A673 (cell line): Measurements from ENCODE around the gene SH3GL2. TPM values are rescaled to one million over a fixed set of nuclear protein-coding genes. Genes with fewer than 3 reads are reported as not detected.

Experiments used
- BruUV-seq: library from RNA; stranded (reverse); fragments of 400-500 nt; replicated peaks from 2 replicates; lab custom pipeline; 2021; lab: Mats Ljungman, UMichigan
- CTCF ChIA-PET: fragments of 300-600 bp; sonication (Branson Sonifier 250); formaldehyde crosslinking; loops from one replicate; lab custom pipeline; 2022; ENCODE audit warnings: antibody characterized with exemption; lab: Charles Lee
- POLR2A ChIA-PET: fragments of 300-600 bp; sonication (Branson Sonifier 250); formaldehyde crosslinking; loops from one replicate; lab custom pipeline; 2022; ENCODE audit warnings: antibody characterized with exemption; ENCODE audit not compliant: low non-redundant PET; lab: Charles Lee
- DNase-seq: peaks from one replicate; pipeline ENCODE4 v3.0.0-alpha.2; 2015; ENCODE audit warnings: low spot score
- H3K27ac ChIP-seq: fragments of 200-600 bp; sonication (generic); 2 replicates; pipeline ENCODE4 v1.5.1; 2016; ENCODE audit warnings: mixed run types, low read depth, mild to moderate bottlenecking, mixed read lengths, antibody characterized with exemption, low read length; ENCODE audit not compliant: poor library complexity, severe bottlenecking
- H3K27me3 ChIP-seq: fragments of 200-600 bp; sonication (generic); replicated peaks from 2 replicates; pipeline ENCODE4 v1.6.1; 2017; ENCODE audit warnings: mixed run types, low read depth, mild to moderate bottlenecking, mixed read lengths, antibody characterized with exemption, low read length; ENCODE audit not compliant: insufficient read depth, poor library complexity
- H3K36me3 ChIP-seq: fragments of 200-600 bp; sonication (generic); 2 replicates; pipeline ENCODE4 v1.6.1; 2016; ENCODE audit warnings: mixed run types, mild to moderate bottlenecking, mixed read lengths, antibody characterized with exemption, low read length; ENCODE audit not compliant: insufficient read depth, poor library complexity, severe bottlenecking
- H3K4me1 ChIP-seq: fragments of 200-600 bp; sonication (generic); 2 replicates; pipeline ENCODE4 v1.6.1; 2017; ENCODE audit warnings: mixed run types, mild to moderate bottlenecking, mixed read lengths, antibody characterized with exemption, low read length; ENCODE audit not compliant: insufficient read depth, poor library complexity, severe bottlenecking
- H3K4me3 ChIP-seq: fragments of 200-600 bp; sonication (generic); 2 replicates; pipeline ENCODE4 v1.5.1; 2016; ENCODE audit warnings: low read depth, mixed run types, mild to moderate bottlenecking, mixed read lengths, low read length; ENCODE audit not compliant: poor library complexity, severe bottlenecking
- H3K9me3 ChIP-seq: fragments of 200-600 bp; sonication (generic); 2 replicates; pipeline ENCODE4 v1.6.1; 2016; ENCODE audit warnings: mixed run types, low read depth, mild to moderate bottlenecking, mixed read lengths, antibody characterized with exemption, low read length; ENCODE audit not compliant: poor library complexity, severe bottlenecking
- EZH2 ChIP-seq: fragments of 200-600 bp; sonication (generic); IDR thresholded peaks from 2 replicates; pipeline ENCODE4 v1.6.1; 2017; ENCODE audit warnings: borderline replicate concordance, low read depth, mild to moderate bottlenecking, mixed read lengths, antibody characterized with exemption, low read length; ENCODE audit not compliant: poor library complexity, severe bottlenecking
- intact Hi-C: fragments of 100-400 bp; cut with micrococcal nuclease; formaldehyde crosslinking; loops from one replicate; pipeline ENCODE4 v1.10.0; 2022; ENCODE audit not compliant: unreplicated experiment
- total RNA-seq: library from RNA; stranded (reverse); gene quantifications from 2 replicates; pipeline ENCODE4 v1.2.3, GENCODE V29; 2021
- TF ChIP-seq, protein P1 (sequence below): fragments of 300-800, 200-600 bp; sonication (generic); conservative IDR thresholded peaks from 2 replicates; pipeline ENCODE4 v1.5.1; 2017; ENCODE audit warnings: low read depth, mild to moderate bottlenecking, antibody characterized with exemption, low read length, moderate library complexity, mixed read lengths

The SH3GL2 gene
- total RNA-seq, 1 experiment from 2014 or later, result not detected

DNA sequence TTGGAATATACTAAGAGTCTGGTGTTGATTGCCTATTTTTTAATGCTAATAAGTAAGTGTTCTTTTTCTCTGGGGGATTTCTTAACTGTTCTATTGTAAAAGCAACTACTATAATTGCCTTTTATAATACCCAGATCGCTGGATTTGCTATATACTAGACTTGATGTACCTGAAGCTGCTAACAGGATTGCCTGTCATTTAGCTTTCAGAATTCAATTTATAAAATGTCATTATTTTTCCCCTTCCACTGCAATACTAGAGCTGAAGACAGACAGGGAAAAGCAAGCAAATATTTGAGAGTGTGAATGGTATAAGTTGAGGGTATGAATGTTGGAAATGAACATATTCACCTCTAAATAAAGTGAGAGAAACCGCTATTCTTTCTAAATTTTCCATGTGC lies 115.5 kb downstream of the SH3GL2 start:
- no peak for DNase-seq
- Histone ChIP-seq H3K9me3 (no peaks in the 10 kb centered on the region), H3K27me3 (no peaks in the 10 kb centered on the region), H3K4me1 (no peaks in the 10 kb centered on the region), H3K4me3 (no peak overlapping the region), H3K36me3 (no peaks in the 10 kb centered on the region), H3K27ac (no peak overlapping the region)
- CTCF ChIA-PET, result no interaction called here
- POLR2A ChIA-PET, result no interaction called here
- TF ChIP-seq EZH2, result no peak
- TF ChIP-seq, protein P1, sequence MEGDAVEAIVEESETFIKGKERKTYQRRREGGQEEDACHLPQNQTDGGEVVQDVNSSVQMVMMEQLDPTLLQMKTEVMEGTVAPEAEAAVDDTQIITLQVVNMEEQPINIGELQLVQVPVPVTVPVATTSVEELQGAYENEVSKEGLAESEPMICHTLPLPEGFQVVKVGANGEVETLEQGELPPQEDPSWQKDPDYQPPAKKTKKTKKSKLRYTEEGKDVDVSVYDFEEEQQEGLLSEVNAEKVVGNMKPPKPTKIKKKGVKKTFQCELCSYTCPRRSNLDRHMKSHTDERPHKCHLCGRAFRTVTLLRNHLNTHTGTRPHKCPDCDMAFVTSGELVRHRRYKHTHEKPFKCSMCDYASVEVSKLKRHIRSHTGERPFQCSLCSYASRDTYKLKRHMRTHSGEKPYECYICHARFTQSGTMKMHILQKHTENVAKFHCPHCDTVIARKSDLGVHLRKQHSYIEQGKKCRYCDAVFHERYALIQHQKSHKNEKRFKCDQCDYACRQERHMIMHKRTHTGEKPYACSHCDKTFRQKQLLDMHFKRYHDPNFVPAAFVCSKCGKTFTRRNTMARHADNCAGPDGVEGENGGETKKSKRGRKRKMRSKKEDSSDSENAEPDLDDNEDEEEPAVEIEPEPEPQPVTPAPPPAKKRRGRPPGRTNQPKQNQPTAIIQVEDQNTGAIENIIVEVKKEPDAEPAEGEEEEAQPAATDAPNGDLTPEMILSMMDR, result no peak
- intact Hi-C loops, result no loop called here
- no TSS peak for BruUV-seq

DNA sequence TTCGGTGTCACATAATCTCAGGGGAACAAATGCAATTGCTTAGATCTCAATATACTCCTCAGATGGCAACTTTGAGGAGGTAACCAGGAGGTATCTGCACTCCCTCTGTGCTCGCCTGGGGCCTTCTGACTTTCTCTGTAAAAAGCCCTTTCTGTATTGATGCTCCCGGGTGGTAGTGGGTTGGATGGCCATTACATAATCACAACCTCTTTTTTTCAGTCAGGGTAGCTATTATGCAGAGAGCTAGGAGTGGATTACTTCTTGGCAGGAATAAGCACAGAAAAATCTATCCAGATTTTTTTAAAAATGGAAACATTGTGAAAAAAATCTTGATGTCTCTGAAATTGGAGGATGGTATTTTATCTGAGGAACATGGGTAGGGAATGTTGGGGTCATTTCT lies 116.6 kb downstream of the SH3GL2 start:
- CTCF ChIA-PET, result no interaction called here

DNA sequence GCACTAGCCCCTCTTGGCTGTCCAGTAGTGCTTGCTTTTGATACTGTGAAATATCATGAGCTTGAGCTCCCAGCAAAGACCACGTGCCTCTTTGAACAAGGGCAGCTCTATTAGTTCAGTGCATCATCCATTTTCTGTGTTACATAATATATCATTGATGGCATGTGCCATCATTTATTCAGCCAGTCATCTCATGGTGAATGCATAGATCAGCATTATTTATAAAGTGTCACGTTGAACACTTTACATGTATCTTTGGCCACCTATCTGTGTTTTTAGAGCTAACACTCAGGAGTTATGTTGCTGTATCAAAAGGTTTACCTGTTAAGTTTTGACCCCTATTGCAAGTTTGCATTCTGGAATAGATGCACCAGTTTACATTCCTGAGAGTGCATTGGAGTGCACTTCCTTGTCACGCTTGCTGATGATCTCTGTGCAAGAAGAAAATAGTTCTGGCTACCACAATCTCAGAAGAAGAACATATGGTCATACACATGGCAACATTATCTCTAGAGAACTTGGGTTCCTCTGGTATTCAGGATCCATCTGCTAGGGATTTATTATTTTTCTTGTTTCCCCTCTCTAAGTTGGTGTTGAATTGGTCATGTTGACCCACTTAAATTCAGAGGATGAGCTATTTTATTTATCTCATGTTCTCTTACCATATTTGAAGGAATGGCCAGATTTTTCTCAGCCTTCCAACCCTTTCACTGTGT lies 120.9 kb downstream of the SH3GL2 start:
- DNase-seq, result no peak
- H3K4me3 ChIP-seq, result no peak overlapping the region
- H3K36me3 ChIP-seq, result no peaks in the 10 kb centered on the region
- ChIA-PET POLR2A (no interaction called here), CTCF (no interaction called here)
- TF ChIP-seq, protein P1, result no peak
- TF ChIP-seq EZH2, result no peak
- no peaks in the 10 kb centered on the region for H3K27me3 ChIP-seq
- H3K4me1 ChIP-seq, result no peaks in the 10 kb centered on the region
- H3K9me3 ChIP-seq, result no peaks in the 10 kb centered on the region
- intact Hi-C loops, result no loop called here
- no peak overlapping the region for H3K27ac ChIP-seq
- BruUV-seq, result no TSS peak

More for the DNA sequence above, 116.6 kb downstream of the SH3GL2 start:
- H3K9me3 ChIP-seq, result no peaks in the 10 kb centered on the region
- TF ChIP-seq, protein P1, result no peak
- TF ChIP-seq EZH2, result no peak
- intact Hi-C loops, result no loop called here
- H3K4me3 ChIP-seq, result no peak overlapping the region
- H3K36me3 ChIP-seq, result no peaks in the 10 kb centered on the region
- no peaks in the 10 kb centered on the region for H3K4me1 ChIP-seq
- H3K27ac ChIP-seq, result no peak overlapping the region
- no peak for DNase-seq
- H3K27me3 ChIP-seq, result no peaks in the 10 kb centered on the region
- POLR2A ChIA-PET, result no interaction called here
- no TSS peak for BruUV-seq
